Panc1 (cell line): ENCODE data around the gene FUCA2.

Experiments
- POLR2AphosphoS5 ChIP-seq: IDR thresholded peaks from 2 replicates; pipeline ENCODE4 v1.6.1; 2012; ENCODE audit warnings: mild to moderate bottlenecking, low read depth, low read length, moderate library complexity
- SIN3A ChIP-seq: IDR thresholded peaks from 2 replicates; pipeline ENCODE4 v1.6.1; 2012; ENCODE audit warnings: low read depth, mild to moderate bottlenecking, low read length, moderate library complexity, borderline replicate concordance; ENCODE audit not compliant: insufficient read depth
- TCF7L2 ChIP-seq: IDR thresholded peaks from 2 replicates; pipeline ENCODE4 v1.6.1; 2011; ENCODE audit warnings: mild to moderate bottlenecking, low read depth, low read length, inconsistent platforms
- TF ChIP-seq, protein P1 (sequence below): fragments of 450-650 bp; IDR thresholded peaks from 2 replicates; pipeline ENCODE4 v1.5.1; 2017; ENCODE audit warnings: mild to moderate bottlenecking
- TF ChIP-seq, protein P2 (sequence below), 2 experiments: IDR thresholded peaks; 2 replicates each; pipeline ENCODE4 v1.6.1; 2011 to 2012; ENCODE audit warnings: low read depth in 2 of 2, control low read depth in 1 of 2, low read length in 1 of 2, mild to moderate bottlenecking in 1 of 2, moderate library complexity in 1 of 2; ENCODE audit not compliant: insufficient read depth in 1 of 2

DNA sequence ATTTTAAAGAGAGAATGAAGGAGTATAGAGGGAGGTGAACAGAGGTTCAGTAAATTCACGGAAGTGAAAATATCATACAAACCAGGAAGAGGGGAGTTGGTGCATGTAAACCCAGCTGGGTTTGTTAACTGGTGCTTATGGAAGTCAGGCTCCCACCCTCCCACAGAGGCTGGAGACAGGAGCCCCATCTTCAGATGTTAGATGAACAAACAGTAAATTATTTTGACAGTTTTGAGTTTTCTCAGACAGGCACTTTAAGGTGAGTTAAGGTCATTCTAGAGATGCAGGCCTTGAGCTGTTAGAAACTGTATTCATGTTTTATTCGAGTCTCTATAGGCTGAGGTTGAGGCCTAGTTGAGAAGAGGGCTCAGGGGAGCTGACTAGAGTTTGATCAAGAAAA, 41.8 kb upstream of the FUCA2 start:
- TF ChIP-seq, protein P1, sequence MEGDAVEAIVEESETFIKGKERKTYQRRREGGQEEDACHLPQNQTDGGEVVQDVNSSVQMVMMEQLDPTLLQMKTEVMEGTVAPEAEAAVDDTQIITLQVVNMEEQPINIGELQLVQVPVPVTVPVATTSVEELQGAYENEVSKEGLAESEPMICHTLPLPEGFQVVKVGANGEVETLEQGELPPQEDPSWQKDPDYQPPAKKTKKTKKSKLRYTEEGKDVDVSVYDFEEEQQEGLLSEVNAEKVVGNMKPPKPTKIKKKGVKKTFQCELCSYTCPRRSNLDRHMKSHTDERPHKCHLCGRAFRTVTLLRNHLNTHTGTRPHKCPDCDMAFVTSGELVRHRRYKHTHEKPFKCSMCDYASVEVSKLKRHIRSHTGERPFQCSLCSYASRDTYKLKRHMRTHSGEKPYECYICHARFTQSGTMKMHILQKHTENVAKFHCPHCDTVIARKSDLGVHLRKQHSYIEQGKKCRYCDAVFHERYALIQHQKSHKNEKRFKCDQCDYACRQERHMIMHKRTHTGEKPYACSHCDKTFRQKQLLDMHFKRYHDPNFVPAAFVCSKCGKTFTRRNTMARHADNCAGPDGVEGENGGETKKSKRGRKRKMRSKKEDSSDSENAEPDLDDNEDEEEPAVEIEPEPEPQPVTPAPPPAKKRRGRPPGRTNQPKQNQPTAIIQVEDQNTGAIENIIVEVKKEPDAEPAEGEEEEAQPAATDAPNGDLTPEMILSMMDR = no peak
- TF ChIP-seq TCF7L2 = no peak
- no peak for TF ChIP-seq POLR2AphosphoS5
- TF ChIP-seq, protein P2, sequence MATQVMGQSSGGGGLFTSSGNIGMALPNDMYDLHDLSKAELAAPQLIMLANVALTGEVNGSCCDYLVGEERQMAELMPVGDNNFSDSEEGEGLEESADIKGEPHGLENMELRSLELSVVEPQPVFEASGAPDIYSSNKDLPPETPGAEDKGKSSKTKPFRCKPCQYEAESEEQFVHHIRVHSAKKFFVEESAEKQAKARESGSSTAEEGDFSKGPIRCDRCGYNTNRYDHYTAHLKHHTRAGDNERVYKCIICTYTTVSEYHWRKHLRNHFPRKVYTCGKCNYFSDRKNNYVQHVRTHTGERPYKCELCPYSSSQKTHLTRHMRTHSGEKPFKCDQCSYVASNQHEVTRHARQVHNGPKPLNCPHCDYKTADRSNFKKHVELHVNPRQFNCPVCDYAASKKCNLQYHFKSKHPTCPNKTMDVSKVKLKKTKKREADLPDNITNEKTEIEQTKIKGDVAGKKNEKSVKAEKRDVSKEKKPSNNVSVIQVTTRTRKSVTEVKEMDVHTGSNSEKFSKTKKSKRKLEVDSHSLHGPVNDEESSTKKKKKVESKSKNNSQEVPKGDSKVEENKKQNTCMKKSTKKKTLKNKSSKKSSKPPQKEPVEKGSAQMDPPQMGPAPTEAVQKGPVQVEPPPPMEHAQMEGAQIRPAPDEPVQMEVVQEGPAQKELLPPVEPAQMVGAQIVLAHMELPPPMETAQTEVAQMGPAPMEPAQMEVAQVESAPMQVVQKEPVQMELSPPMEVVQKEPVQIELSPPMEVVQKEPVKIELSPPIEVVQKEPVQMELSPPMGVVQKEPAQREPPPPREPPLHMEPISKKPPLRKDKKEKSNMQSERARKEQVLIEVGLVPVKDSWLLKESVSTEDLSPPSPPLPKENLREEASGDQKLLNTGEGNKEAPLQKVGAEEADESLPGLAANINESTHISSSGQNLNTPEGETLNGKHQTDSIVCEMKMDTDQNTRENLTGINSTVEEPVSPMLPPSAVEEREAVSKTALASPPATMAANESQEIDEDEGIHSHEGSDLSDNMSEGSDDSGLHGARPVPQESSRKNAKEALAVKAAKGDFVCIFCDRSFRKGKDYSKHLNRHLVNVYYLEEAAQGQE (IDR thresholded peaks at IDR 0.05; ENCODE audit: insufficient read depth in 1 of 2, low read depth in 2 of 2, low read length in 1 of 2) = no peak
- no peak for TF ChIP-seq SIN3A
